Nephron progenitor cell (in vitro differentiated cells): Measurements from ENCODE around the gene NBEAL2.
"Not testable (repeated sequence)": the region's sequence is repeated elsewhere in the genome, so short reads cannot be mapped to it uniquely, and the experiment has no call there.

Experiments used
- DNase-seq: peaks from one replicate; pipeline ENCODE4 v3.0.0; 2021
- H3K27ac Mint-ChIP-seq: 2 replicates; pipeline ENCODE4 v1.8.0; 2021; ENCODE audit warnings: mild to moderate bottlenecking, moderate library complexity, mixed read lengths
- H3K27me3 Mint-ChIP-seq: 2 replicates; pipeline ENCODE4 v1.8.0; 2021; ENCODE audit warnings: mild to moderate bottlenecking, low read depth, mixed read lengths; ENCODE audit not compliant: poor library complexity
- H3K36me3 Mint-ChIP-seq: 2 replicates; pipeline ENCODE4 v1.8.0; 2021; ENCODE audit warnings: low read depth, mixed read lengths
- H3K4me1 Mint-ChIP-seq: 2 replicates; pipeline ENCODE4 v1.8.0; 2021; ENCODE audit warnings: mixed read lengths
- H3K4me3 Mint-ChIP-seq: 2 replicates; pipeline ENCODE4 v1.8.0; 2021; ENCODE audit warnings: mild to moderate bottlenecking, moderate library complexity, mixed read lengths
- H3K9me3 Mint-ChIP-seq: 2 replicates; pipeline ENCODE4 v1.8.0; 2021; ENCODE audit warnings: mild to moderate bottlenecking, moderate library complexity, mixed read lengths
- CTCF ChIP-seq: fragments of 200-600 bp; sonication (generic); IDR thresholded peaks from 2 replicates; pipeline ENCODE4 v1.5.0; 2021; ENCODE audit warnings: antibody characterized with exemption

NBEAL2 gene

GRCh38 chr3:47020311-47020710, 40.8 kb downstream of the NBEAL2 start:
- TF ChIP-seq CTCF: no peak
- no peak for DNase-seq
- Mint-ChIP-seq H3K27ac (peak overlapping the region; percentile 1), H3K4me3 (no peak overlapping the region), H3K4me1 (peaks cover 5% of the 10 kb centered on the region), H3K27me3 (no peaks in the 10 kb centered on the region), H3K36me3 (peaks cover 32% of the 10 kb centered on the region), H3K9me3 (no peaks in the 10 kb centered on the region)

- DNase-seq: no peak
- H3K9me3 Mint-ChIP-seq: no peaks in the 10 kb centered on the region
- TF ChIP-seq CTCF: no peak
- no peaks in the 10 kb centered on the region for H3K27me3 Mint-ChIP-seq
- no peak overlapping the region for H3K4me3 Mint-ChIP-seq
- no peaks in the 10 kb centered on the region for H3K4me1 Mint-ChIP-seq
- H3K36me3 Mint-ChIP-seq: peaks cover 35% of the 10 kb centered on the region
- H3K27ac Mint-ChIP-seq: no peak overlapping the region
These were observed 43.2 kb downstream of the NBEAL2 start for GRCh38 chr3:47022641-47023071.

GRCh38 chr3:47024932-47025331, 45.5 kb downstream of the NBEAL2 start:
- no peak for DNase-seq
- no peaks in the 10 kb centered on the region for H3K27me3 Mint-ChIP-seq
- H3K4me3 Mint-ChIP-seq: no peak overlapping the region
- peaks cover 38% of the 10 kb centered on the region for H3K36me3 Mint-ChIP-seq
- H3K9me3 Mint-ChIP-seq: no peaks in the 10 kb centered on the region
- peak overlapping the region; percentile 7 for H3K27ac Mint-ChIP-seq
- TF ChIP-seq CTCF: no peak
- H3K4me1 Mint-ChIP-seq: no peaks in the 10 kb centered on the region

GRCh38 chr3:47026432-47026831, 47.0 kb downstream of the NBEAL2 start:
- not testable (repeated sequence) for H3K4me3 Mint-ChIP-seq, DNase-seq, H3K9me3 Mint-ChIP-seq, H3K27ac Mint-ChIP-seq, H3K27me3 Mint-ChIP-seq, H3K4me1 Mint-ChIP-seq
- peaks cover 38% of the 10 kb centered on the region for H3K36me3 Mint-ChIP-seq

- Mint-ChIP-seq H3K4me3 (no peak overlapping the region), H3K27me3 (no peaks in the 10 kb centered on the region), H3K27ac (peak overlapping the region; percentile 71), H3K4me1 (no peaks in the 10 kb centered on the region), H3K9me3 (no peaks in the 10 kb centered on the region), H3K36me3 (peaks cover 42% of the 10 kb centered on the region)
- no peak for TF ChIP-seq CTCF
- no peak for DNase-seq
These were observed 48.7 kb downstream of the NBEAL2 start for GRCh38 chr3:47028146-47028545.

- Mint-ChIP-seq H3K36me3 (peaks cover 43% of the 10 kb centered on the region), H3K4me3 (no peak overlapping the region), H3K4me1 (no peaks in the 10 kb centered on the region), H3K9me3 (no peaks in the 10 kb centered on the region), H3K27ac (no peak overlapping the region), H3K27me3 (no peaks in the 10 kb centered on the region)
- no peak for TF ChIP-seq CTCF
- no peak for DNase-seq
These were observed 49.2 kb downstream of the NBEAL2 start for GRCh38 chr3:47028667-47029066.

GRCh38 chr3:47031041-47031440, 51.6 kb downstream of the NBEAL2 start:
- H3K9me3 Mint-ChIP-seq, H3K4me1 Mint-ChIP-seq: not testable (repeated sequence)
- peak overlapping the region; percentile 4 for H3K27ac Mint-ChIP-seq

More at GRCh38 chr3:47031041-47031440, 51.6 kb downstream of the NBEAL2 start:
- not testable (repeated sequence) for DNase-seq, H3K27me3 Mint-ChIP-seq, H3K4me3 Mint-ChIP-seq
- H3K36me3 Mint-ChIP-seq: peaks cover 45% of the 10 kb centered on the region
